Left kidney (tissue), 2 donors: Measurements from ENCODE around the gene AHCYL2. TPM values are rescaled to one million over a fixed set of nuclear protein-coding genes. Genes with fewer than 3 reads are reported as not detected.
"Not testable (repeated sequence)": the region's sequence is repeated elsewhere in the genome, so short reads cannot be mapped to it uniquely, and the experiment has no call there.

Experiments used
- DNase-seq: peaks from one replicate; pipeline ENCODE4 v3.0.0-alpha.2; 2013
- polyA plus RNA-seq: library from polyadenylated mRNA; unstranded; fragments of 120-200 nt; gene quantifications from one replicate; pipeline ENCODE4 v1.2.1, GENCODE V29; 2013; ENCODE audit not compliant: insufficient read length

The AHCYL2 gene
- polyA plus RNA-seq, 1 donor, result 35.7 TPM

GRCh38 chr7:129422727-129423126, 197.9 kb downstream of the AHCYL2 start:
- no peak for DNase-seq

GRCh38 chr7:129423700-129424410, 199.0 kb downstream of the AHCYL2 start:
- DNase-seq, result no peak

DNA sequence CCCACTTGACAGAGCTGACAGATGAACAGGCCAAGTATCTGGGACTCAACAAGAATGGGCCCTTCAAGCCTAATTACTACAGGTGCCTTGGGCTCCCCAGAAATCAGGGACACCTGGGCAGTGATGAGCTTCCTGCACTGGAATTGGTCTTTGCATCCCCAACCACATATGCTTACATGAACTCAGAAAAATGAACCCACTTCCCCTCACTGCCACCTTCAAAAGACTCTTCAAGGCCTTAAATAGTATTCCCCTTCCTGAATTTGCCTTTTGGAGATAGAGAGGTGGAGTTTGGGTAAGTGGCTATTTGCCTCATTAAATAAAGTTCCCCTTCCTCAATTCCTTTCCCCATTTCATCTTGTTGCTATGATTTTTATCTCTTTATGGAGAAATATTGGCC, 201.7 kb downstream of the AHCYL2 start:
- no peak for DNase-seq

GRCh38 chr7:129427526-129428045, 202.8 kb downstream of the AHCYL2 start:
- DNase-seq, result no peak

DNA sequence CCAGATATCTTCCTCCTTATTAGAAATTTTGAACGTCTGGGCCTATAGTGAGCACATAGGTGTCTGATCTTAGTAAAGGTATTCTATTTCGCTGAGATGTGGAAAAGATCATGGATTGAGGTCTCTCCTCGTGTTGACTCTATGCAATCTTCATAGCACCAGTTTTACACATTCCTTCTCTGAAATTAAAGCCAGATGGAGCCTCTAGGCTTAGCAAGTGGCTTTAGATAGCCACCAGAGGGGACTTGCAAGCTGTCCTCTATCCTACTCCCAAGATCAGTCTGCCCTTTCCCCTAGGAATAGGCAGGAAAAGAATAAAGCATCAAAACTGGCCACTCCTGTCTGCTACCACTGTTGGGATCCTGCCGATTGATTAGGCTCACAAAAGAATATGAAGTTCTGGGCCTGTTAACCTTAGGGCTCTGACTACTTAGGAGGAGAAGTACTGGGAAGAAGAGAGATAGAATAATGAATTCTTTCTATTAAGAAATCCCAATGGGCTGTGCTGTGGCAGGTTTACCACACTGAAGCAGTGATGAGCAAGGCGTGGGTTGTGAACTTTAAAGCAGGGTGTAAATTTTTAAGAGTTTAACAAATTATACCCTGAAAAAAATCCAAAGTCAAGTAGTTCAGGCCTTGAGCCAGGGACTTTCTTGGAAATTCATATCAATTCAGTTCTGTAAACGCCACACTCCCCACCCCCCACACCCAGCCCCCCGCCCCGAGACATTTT, 207.2 kb downstream of the AHCYL2 start:
- DNase-seq, result no peak

- DNase-seq, result peak; percentile 89
Observed at GRCh38 chr7:129433847-129434674, 209.2 kb downstream of the AHCYL2 start, which contains the start of gene STRIP2. Gene STRIP2 (plus strand): TSS chr7:129434432. CDS start chr7:129434473, 41 bp downstream.

GRCh38 chr7:129434675-129435318, 210.0 kb downstream of the AHCYL2 start:
- peak; percentile 14 for DNase-seq

DNA sequence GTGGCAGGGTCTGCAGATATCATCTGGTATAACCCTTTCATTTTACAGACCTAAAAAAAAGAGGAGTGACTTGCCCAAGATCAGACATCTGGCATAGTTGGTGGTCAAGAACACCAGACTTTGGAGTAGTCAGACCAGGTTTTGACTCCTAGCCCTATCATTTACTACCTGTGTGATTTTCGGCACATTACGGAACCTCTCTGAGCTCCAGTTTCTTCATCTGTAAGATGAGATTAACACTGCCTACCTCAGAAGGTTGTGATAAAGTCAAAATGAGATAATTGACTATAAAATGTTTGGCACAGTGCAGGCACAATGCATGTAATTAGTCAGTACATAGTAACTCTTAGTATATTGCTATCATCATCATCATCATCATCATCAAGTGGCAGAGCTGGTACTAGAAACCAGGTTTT, 210.6 kb downstream of the AHCYL2 start:
- DNase-seq, result no peak

GRCh38 chr7:129436335-129436923, 211.6 kb downstream of the AHCYL2 start:
- no peak for DNase-seq

DNA sequence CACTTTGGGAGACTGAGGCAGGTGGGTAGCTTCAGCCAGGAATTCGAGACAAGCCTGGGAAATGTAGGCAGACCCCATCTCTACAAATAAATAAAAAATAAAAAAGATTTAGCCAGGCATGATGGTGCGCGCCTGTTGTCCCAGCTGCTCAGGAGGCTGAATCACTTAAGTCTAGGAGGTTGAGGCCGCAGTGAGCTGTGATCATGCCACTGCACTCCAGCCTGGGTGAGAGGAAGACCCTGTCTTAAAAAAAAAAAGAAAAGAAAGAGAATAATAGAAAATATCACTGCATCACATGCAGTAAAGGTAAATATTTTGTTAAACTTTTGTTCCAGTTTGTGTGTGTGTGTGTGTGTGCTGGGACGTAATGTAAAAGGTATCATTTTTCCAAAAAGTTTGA, 212.4 kb downstream of the AHCYL2 start:
- no peak for DNase-seq

DNA sequence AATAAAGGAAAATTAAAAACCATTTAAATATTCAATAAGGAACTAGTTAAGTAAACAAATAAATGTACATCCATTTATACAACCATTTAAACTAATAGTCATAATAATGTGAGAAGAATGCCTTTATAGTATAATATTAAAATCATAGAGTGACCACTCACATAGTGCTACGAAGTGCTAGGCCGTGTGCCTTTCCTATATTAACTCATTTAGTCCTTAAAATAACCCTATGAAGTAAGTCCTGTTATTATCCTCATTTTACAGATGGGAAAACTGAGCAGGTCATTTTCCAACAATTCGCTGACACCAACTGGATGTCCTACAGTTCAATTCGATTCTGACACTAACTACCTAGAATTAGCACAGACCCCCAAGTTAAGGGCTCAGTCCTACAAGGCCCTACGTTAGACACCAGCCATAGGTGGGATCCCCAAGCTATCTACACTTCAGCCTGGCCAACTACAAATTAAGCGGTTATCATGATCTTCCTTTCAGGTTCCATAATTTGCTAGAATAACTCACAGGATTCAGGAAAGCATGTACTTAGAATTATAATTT, 213.5 kb downstream of the AHCYL2 start:
- DNase-seq, result no peak

DNA sequence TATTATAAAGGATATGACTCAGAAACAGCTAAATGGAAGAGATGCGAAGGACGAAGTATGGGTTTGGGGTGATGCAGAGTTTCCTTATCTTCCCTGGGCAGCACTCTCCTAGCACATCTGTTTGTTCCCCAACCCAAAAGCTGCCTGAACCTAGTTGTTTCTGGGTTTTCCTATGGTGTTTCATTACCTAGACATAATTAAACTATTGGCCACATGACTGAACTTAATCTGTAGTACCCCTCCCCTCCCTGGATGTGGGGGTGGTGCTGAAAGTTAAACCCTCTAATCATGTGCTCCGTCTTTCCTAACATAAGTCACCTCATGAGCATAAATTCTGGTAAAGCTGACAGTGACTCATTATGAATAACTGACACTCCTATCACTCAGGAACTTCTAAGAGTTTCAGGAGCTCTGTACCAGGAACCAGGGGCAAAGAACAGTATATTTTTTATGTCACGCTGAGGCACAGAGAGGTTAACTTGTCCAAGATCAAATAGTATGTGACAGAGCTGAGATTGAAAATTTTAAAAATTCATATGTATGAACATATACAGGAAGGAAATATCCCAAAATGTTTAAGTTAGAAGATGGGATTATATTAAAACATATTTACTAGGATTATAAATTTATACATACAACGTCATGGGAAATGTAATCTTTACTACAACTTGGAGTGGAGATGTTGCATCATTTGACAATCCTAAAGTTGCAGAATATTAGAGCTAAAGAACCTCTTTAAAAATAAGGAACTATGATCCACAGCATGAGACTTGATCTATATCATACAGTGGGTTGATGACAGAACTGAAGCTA, 214.2 kb downstream of the AHCYL2 start:
- DNase-seq, result peak; percentile 10

DNA sequence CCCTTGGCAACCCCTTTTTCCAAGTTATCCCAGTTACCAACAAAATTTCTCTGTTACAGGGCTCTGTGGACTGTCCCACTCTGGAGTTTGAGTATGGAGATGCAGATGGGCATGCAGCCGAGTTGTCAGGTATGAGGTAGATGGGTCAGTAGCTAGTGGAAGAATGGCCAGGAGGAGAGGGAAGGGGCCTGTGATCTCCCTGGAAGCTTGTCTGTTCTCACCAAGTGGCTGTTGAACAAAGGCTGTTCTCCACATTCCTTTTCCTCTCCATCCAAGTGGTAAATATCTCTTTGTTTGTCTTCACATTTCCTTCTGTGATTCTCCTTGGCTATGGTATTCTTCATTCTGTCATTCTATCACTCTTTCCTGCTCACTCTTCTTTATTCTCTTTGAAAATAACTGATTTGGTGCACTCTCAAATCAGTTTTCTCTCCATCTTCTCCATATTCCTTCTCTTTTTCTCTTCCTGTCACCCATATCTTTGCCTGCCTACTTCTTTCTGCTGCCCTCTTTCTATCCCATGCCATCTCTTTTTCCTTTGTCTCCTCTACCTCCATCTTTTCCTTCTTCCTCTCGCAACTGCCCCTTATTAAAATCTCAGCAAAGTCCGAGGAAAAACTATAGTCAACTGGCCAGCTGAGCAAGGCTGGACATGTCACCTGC, 215.3 kb downstream of the AHCYL2 start:
- no peak for DNase-seq

DNA sequence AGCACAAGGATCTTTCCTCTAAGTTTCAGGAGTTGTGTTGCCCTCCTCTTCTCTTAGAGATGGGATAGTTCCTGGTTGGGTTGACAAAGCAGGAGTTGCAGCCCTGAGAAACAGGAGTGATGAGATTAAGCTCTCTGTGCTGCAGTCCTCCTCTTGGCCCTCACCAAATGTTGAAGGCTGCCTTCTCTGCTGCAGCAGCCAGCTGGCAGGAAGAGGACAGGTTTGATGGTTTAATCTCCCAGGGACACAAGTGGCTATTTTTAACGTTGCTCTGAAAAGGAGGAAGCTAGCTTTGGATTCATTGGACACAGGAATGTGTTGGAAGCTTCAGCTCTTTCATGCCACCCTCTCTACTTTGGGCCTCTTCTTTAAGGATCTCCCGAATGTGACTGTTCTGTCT, 218.8 kb downstream of the AHCYL2 start:
- no peak for DNase-seq

- not testable (repeated sequence) for DNase-seq
Observed at GRCh38 chr7:129444776-129445175, 219.9 kb downstream of the AHCYL2 start.

GRCh38 chr7:129446925-129447324, 222.1 kb downstream of the AHCYL2 start:
- not testable (repeated sequence) for DNase-seq

DNA sequence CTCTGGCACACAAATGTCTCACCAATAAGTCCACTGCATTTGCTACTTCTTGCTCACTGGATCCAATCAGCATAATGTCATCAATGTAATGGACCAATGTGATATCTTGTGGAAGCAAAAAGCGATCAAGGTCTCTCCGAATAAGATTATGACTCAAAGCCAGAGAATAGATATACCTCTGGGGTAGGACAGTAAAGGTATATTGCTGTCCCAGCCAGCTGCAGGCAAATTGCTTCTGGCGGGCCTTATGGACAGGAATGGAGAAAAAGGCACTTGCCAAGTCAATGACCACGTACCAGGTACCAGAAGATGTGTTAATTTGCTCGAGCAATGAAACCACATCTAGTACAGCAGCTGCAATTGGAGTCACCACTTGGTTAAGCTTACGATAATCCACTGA, 222.6 kb downstream of the AHCYL2 start:
- not testable (repeated sequence) for DNase-seq

GRCh38 chr7:129448608-129449007, 223.8 kb downstream of the AHCYL2 start:
- not testable (repeated sequence) for DNase-seq

DNA sequence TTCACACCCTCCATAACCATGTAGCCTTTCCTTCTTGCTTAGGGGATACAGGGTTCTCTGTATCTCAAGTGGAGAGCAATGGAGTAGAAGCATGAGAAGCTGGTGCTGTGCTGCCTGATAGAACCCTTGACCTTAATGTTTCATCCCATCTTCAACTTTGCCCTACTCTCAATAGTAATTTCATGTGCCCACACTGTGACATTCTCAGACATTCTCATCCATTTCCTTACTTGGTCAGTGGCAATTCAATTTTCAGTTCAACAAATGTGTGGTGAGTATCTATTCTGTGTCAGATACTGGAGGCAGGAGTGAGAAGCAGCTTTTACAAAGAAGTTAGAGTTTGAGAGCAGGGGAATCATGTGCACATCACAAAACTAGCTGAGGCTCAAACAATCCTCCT, 225.5 kb downstream of the AHCYL2 start:
- DNase-seq, result no peak
